ENCODE data around the gene ZNF586. TPM values are rescaled to one million over a fixed set of nuclear protein-coding genes. Genes with fewer than 3 reads are reported as not detected.

The ZNF586 gene
- total and polyA plus RNA-seq, 10 of the 15 experiments (the other 5 are each of a cell fraction or from before 2014, with no cell fraction given): 3.9 to 24.2 (median 15.0) TPM

DNA sequence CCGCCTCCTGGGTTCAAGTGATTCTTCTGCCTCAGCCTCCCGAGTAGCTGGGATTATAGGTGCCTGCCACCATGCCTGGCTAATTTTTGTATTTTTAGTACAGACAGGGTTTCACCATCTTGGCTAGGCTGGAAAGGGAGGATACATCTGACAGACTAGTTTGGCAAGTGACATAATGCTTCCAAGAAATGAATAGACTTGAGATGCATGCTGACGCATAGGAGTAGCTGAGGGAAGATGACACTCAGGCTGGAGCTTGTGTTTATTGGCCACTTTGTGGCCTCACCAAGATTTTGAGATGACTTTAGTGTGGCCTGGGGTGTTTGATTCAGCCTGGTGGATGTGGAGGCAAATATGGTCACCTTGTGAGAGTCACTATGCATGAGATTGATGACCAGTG lies 4.0 kb downstream of the ZNF586 start (continued):
- no peak for TF ChIP-seq NFIC (IDR thresholded peaks at IDR 0.05; ENCODE audit: low read depth, low read length)
- no peak for TF ChIP-seq NR2C2 (IDR thresholded peaks at IDR 0.05; ENCODE audit: borderline replicate concordance, control insufficient read depth, insufficient read length, low read depth)
- TF ChIP-seq POLR2A (IDR thresholded peaks at IDR 0.05; ENCODE audit: low read depth, low read length): no peak
- no peak for TF ChIP-seq SRF (IDR thresholded peaks at IDR 0.05; ENCODE audit: low read depth in 2 of 2, low read length in 2 of 2)
- no peak for TF ChIP-seq RB1 (IDR thresholded peaks at IDR 0.05; ENCODE audit: borderline replicate concordance)
- no peak for TF ChIP-seq CHD2 (IDR thresholded peaks at IDR 0.05; ENCODE audit: borderline replicate concordance, low read depth, low read length)
- TF ChIP-seq, protein P1, sequence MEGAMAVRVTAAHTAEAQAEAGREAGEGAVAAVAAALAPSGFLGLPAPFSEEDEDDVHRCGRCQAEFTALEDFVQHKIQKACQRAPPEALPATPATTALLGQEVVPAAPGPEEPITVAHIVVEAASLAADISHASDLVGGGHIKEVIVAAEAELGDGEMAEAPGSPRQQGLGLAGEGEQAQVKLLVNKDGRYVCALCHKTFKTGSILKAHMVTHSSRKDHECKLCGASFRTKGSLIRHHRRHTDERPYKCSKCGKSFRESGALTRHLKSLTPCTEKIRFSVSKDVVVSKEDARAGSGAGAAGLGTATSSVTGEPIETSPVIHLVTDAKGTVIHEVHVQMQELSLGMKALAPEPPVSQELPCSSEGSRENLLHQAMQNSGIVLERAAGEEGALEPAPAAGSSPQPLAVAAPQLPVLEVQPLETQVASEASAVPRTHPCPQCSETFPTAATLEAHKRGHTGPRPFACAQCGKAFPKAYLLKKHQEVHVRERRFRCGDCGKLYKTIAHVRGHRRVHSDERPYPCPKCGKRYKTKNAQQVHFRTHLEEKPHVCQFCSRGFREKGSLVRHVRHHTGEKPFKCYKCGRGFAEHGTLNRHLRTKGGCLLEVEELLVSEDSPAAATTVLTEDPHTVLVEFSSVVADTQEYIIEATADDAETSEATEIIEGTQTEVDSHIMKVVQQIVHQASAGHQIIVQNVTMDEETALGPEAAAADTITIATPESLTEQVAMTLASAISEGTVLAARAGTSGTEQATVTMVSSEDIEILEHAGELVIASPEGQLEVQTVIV (IDR thresholded peaks at IDR 0.05; ENCODE audit: borderline replicate concordance, partially characterized antibody): no peak
- no peak for TF ChIP-seq CBX5 (IDR thresholded peaks at IDR 0.05; ENCODE audit: low read depth)

DNA sequence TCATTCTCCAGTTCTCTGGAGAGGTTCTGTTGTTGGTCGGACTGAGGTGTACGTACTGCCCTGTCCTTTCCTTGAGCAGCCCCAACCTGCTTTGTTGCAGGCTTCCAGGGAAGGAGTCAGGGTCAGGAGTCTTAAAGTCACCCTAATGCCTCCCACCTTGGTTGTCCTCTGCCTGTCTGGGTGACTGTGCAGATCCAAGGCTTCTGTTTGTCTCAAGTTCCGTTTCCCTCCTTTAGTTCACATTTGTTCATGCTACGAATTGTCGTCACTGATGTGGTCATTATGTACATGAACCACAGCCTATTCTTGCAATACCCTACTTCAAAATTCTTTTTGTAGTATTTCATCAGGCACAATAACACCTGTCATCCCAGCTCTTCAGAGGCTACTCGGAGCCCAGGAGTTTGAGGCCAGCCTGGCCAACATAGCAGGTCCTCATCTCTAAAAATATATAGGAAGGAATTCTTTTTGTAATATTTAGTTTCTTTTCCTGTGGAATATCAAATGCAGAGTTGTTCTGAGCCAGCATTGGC lies 7.4 kb downstream of the ZNF586 start:
- SMC1A ChIA-PET (ENCODE audit: uncharacterized antibody, unreplicated experiment): no interaction called here
- no TSS peak for BruUV-seq (replicated peaks)
- in situ Hi-C loops (cut with MboI): no loop called here

More for the DNA sequence above, 7.4 kb downstream of the ZNF586 start:
- no peak overlapping the region for H2AFZ ChIP-seq (ENCODE audit: control insufficient read depth, low read depth, low read length)
- ChIA-PET POLR2A (no interaction called here), CTCF (no interaction called here), RAD21 (ENCODE audit: unreplicated experiment) (no interaction called here)
- peaks cover 78% of the 10 kb centered on the region for H3K9me3 ChIP-seq (replicated peaks; ENCODE audit: control insufficient read depth, insufficient read depth, low read length)
- H3K79me2 ChIP-seq (ENCODE audit: control insufficient read depth, insufficient read depth, low read length): peaks cover 38% of the 10 kb centered on the region
- DNase-seq (ENCODE audit: low read depth, low spot score) (no peak), ATAC-seq (no peak), FAIRE-seq (no peak)
- H3K4me2 ChIP-seq (ENCODE audit: control insufficient read depth, insufficient read depth): no peak overlapping the region
- WGBS (ENCODE audit: insufficient coverage, insufficient replicate concordance, low lambda C conversion rate, missing lambda C conversion rate): 96% methylated on average over 6 of the region's 6 CpGs
- no peak overlapping the region for H3K4me3 ChIP-seq
- no peaks in the 10 kb centered on the region for H4K20me1 ChIP-seq (ENCODE audit: control insufficient read depth, insufficient read depth)
- H3K9ac ChIP-seq (ENCODE audit: control insufficient read depth, insufficient read depth, low read length): no peak overlapping the region
- TF ChIP-seq TCF12 (IDR thresholded peaks at IDR 0.05; ENCODE audit: low read depth, low read length): no peak
- TF ChIP-seq NR2C1 (IDR thresholded peaks at IDR 0.05): no peak
- TF ChIP-seq, protein P1 (IDR thresholded peaks at IDR 0.05; ENCODE audit: borderline replicate concordance, partially characterized antibody): no peak
- no peak for TF ChIP-seq RAD51 (IDR thresholded peaks at IDR 0.05)
- no peak for TF ChIP-seq NBN (IDR thresholded peaks at IDR 0.05)
- TF ChIP-seq, protein P2, sequence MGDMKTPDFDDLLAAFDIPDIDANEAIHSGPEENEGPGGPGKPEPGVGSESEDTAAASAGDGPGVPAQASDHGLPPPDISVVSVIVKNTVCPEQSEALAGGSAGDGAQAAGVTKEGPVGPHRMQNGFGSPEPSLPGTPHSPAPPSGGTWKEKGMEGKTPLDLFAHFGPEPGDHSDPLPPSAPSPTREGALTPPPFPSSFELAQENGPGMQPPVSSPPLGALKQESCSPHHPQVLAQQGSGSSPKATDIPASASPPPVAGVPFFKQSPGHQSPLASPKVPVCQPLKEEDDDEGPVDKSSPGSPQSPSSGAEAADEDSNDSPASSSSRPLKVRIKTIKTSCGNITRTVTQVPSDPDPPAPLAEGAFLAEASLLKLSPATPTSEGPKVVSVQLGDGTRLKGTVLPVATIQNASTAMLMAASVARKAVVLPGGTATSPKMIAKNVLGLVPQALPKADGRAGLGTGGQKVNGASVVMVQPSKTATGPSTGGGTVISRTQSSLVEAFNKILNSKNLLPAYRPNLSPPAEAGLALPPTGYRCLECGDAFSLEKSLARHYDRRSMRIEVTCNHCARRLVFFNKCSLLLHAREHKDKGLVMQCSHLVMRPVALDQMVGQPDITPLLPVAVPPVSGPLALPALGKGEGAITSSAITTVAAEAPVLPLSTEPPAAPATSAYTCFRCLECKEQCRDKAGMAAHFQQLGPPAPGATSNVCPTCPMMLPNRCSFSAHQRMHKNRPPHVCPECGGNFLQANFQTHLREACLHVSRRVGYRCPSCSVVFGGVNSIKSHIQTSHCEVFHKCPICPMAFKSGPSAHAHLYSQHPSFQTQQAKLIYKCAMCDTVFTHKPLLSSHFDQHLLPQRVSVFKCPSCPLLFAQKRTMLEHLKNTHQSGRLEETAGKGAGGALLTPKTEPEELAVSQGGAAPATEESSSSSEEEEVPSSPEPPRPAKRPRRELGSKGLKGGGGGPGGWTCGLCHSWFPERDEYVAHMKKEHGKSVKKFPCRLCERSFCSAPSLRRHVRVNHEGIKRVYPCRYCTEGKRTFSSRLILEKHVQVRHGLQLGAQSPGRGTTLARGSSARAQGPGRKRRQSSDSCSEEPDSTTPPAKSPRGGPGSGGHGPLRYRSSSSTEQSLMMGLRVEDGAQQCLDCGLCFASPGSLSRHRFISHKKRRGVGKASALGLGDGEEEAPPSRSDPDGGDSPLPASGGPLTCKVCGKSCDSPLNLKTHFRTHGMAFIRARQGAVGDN (IDR thresholded peaks at IDR 0.05): no peak
- TF ChIP-seq ZZZ3 (IDR thresholded peaks at IDR 0.05; ENCODE audit: control insufficient read depth, insufficient read length, low read depth): no peak
- peaks cover 22 to 36% of the 10 kb centered on the region in 2 experiments for H3K36me3 ChIP-seq (ENCODE audit: control insufficient read depth in 2 of 2, insufficient read depth in 2 of 2, low read length in 1 of 2)
- peaks cover 6% of the 10 kb centered on the region for H3K4me1 ChIP-seq (ENCODE audit: control insufficient read depth, insufficient read depth, low read length)
- intact Hi-C loops (cut with micrococcal nuclease; ENCODE audit: unreplicated experiment): no loop called here
- no peaks in the 10 kb centered on the region for H3K27me3 ChIP-seq (replicated peaks in 1 of 2; ENCODE audit: control insufficient read depth in 2 of 2, insufficient read depth in 2 of 2, low read length in 1 of 2)
- no peak overlapping the region for H3K27ac ChIP-seq (ENCODE audit: control insufficient read depth, insufficient read depth)
